MM.1S (cell line): ENCODE data around the gene FAM107A.

Source experiments
- DNase-seq: peaks from one replicate; pipeline ENCODE4 v3.0.0-alpha.2; 2015
- H2AFZ ChIP-seq: fragments of 300-600 bp; sonication (generic); 2 replicates; pipeline ENCODE4 v1.6.0; 2016; ENCODE audit warnings: antibody characterized with exemption, low read length
- H3F3A ChIP-seq: fragments of 300-600 bp; sonication (generic); 2 replicates; pipeline ENCODE4 v1.6.1; 2016; ENCODE audit warnings: mild to moderate bottlenecking, antibody characterized with exemption, low read length, moderate library complexity, mixed read lengths; ENCODE audit not compliant: insufficient read depth
- H3K27ac ChIP-seq: fragments of 300-600 bp; sonication (generic); 2 replicates; pipeline ENCODE4 v1.5.1; 2016; ENCODE audit warnings: mild to moderate bottlenecking, low read length
- H3K27me3 ChIP-seq: fragments of 300-600 bp; sonication (generic); replicated peaks from 2 replicates; pipeline ENCODE4 v1.6.0; 2016; ENCODE audit warnings: low read length; ENCODE audit not compliant: insufficient read depth
- H3K36me3 ChIP-seq: fragments of 300-600 bp; sonication (generic); replicated peaks from 2 replicates; pipeline ENCODE4 v1.6.1; 2016; ENCODE audit warnings: mild to moderate bottlenecking, low read length, mixed read lengths; ENCODE audit not compliant: insufficient read depth
- H3K4me1 ChIP-seq: fragments of 300-600 bp; sonication (generic); 2 replicates; pipeline ENCODE4 v1.6.1; 2016; ENCODE audit warnings: low read length, mixed read lengths
- H3K4me2 ChIP-seq: fragments of 300-600 bp; sonication (generic); 2 replicates; pipeline ENCODE4 v1.6.0; 2016; ENCODE audit warnings: low read depth, low read length
- H3K4me3 ChIP-seq: fragments of 300-600 bp; sonication (generic); 2 replicates; pipeline ENCODE4 v1.5.1; 2016; ENCODE audit warnings: low read length, mixed read lengths
- H3K79me2 ChIP-seq: fragments of 300-600 bp; sonication (generic); 2 replicates; pipeline ENCODE4 v1.6.1; 2016; ENCODE audit warnings: mixed run types, low read length, mixed read lengths
- H3K9ac ChIP-seq: fragments of 300-600 bp; sonication (generic); 2 replicates; pipeline ENCODE4 v1.6.1; 2016; ENCODE audit warnings: low read length, mixed read lengths
- H3K9me2 ChIP-seq: fragments of 300-600 bp; sonication (generic); replicated peaks from 2 replicates; pipeline ENCODE4 v1.6.1; 2016; ENCODE audit warnings: mild to moderate bottlenecking, low read length, mixed read lengths; ENCODE audit not compliant: insufficient read depth
- H3K9me3 ChIP-seq: fragments of 300-600 bp; sonication (generic); replicated peaks from 2 replicates; pipeline ENCODE4 v1.6.1; 2016; ENCODE audit warnings: mild to moderate bottlenecking, low read length, mixed read lengths; ENCODE audit not compliant: insufficient read depth
- H4K20me1 ChIP-seq: fragments of 300-600 bp; sonication (generic); 2 replicates; pipeline ENCODE4 v1.6.1; 2016; ENCODE audit warnings: mild to moderate bottlenecking, low read length, moderate library complexity, mixed read lengths; ENCODE audit not compliant: insufficient read depth
- EZH2 ChIP-seq: fragments of 300-600 bp; sonication (generic); optimal IDR thresholded peaks from 2 replicates; pipeline ENCODE3; 2017; ENCODE audit warnings: low read depth, mild to moderate bottlenecking, antibody characterized with exemption, low read length, mixed read lengths
- EZH2phosphoT487 ChIP-seq: fragments of 300-600 bp; sonication (generic); IDR thresholded peaks from 2 replicates; pipeline ENCODE4 v1.6.1; 2018; ENCODE audit warnings: antibody characterized with exemption, low read length
- TF ChIP-seq, protein P1 (sequence below): fragments of 300-600 bp; sonication (generic); IDR thresholded peaks from 2 replicates; pipeline ENCODE4 v1.5.1; 2016; ENCODE audit warnings: antibody characterized with exemption, low read length, mixed read lengths

Gene FAM107A, protein sequence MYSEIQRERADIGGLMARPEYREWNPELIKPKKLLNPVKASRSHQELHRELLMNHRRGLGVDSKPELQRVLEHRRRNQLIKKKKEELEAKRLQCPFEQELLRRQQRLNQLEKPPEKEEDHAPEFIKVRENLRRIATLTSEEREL

DNA sequence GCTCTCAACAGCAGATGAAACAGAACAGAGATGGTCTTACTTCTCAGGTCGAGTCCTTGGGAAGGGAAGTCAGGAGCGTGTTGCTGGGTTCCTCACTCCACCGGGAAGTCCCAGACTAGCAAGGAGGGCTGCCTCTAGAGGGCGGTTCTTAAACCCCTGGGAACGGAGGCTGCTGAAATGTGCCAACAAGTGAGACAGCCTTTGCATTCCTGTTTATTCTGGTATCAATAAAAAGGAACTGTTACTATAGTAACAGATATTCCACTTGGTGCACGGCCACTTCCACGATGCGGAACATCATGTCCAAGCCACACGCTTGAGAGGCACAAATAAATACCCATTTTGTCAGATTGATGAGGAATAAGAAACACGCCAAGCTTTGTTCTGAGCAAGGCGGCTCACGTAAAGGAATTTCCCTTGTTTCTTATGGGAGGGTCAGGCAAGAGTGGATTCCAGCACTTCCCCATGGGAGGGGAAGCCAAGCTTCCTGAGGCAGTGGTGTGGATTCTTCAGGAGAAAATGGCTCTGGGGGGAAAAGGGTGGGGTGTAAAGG lies at the start of gene FAM107A:
Gene FAM107A (minus strand): TSS at position 123 of the 553 bp plus-strand sequence. CDS start 7,531 bp downstream, outside the sequence.
- no peaks in the 10 kb centered on the region for H3K4me1 ChIP-seq
- H2AFZ ChIP-seq, result no peak within 1 kb of the TSS
- no peak for DNase-seq
- TF ChIP-seq EZH2phosphoT487, result no peak
- no peak for TF ChIP-seq EZH2
- TF ChIP-seq, protein P1, sequence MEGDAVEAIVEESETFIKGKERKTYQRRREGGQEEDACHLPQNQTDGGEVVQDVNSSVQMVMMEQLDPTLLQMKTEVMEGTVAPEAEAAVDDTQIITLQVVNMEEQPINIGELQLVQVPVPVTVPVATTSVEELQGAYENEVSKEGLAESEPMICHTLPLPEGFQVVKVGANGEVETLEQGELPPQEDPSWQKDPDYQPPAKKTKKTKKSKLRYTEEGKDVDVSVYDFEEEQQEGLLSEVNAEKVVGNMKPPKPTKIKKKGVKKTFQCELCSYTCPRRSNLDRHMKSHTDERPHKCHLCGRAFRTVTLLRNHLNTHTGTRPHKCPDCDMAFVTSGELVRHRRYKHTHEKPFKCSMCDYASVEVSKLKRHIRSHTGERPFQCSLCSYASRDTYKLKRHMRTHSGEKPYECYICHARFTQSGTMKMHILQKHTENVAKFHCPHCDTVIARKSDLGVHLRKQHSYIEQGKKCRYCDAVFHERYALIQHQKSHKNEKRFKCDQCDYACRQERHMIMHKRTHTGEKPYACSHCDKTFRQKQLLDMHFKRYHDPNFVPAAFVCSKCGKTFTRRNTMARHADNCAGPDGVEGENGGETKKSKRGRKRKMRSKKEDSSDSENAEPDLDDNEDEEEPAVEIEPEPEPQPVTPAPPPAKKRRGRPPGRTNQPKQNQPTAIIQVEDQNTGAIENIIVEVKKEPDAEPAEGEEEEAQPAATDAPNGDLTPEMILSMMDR, result no peak
- no peak within 1 kb of the TSS for H3K4me2 ChIP-seq
- H3K27me3 ChIP-seq, result no peaks in the 10 kb centered on the region
- H3F3A ChIP-seq, result no peaks in the 10 kb centered on the region
- no peak within 1 kb of the TSS for H3K9ac ChIP-seq
- no peaks in the 10 kb centered on the region for H3K9me3 ChIP-seq
- no peaks in the 10 kb centered on the region for H3K79me2 ChIP-seq
- H3K36me3 ChIP-seq, result no peaks in the 10 kb centered on the region
- H4K20me1 ChIP-seq, result no peaks in the 10 kb centered on the region
- no peaks in the 10 kb centered on the region for H3K9me2 ChIP-seq
- H3K27ac ChIP-seq, result no peak within 1 kb of the TSS
- H3K4me3 ChIP-seq, result no peak within 1 kb of the TSS

DNA sequence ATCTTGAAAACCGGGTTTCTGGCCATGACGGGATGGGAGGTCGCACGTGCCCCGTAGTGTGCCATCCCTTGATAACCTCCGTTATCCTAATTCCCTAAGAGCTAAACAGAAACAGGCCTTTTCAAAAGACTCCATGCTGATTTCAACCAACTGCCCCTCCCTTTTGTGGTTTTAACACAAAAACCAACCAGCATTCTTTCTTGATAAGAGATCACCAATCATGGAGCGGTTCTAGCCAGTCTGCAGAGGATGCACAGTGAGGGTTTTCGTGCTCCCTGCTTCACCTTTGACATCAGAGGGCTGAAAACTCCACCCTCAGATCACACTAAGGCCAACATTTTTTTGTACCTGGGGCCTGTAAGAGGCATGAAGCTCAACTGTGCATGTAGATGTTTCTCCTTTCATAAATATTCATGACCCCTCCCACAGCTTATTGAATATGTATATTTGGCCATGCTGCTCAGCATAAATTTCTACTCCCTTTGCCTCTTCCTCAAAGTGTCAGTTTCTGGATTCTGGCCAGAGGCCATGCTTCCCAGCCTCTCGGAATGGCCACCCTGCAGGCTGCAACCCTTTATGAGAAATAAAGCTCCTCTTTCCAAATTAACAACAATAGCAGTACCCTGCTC lies 48.1 kb upstream of the FAM107A start:
- Histone ChIP-seq H3K27ac (no peak overlapping the region), H2AFZ (no peak overlapping the region), H3K36me3 (no peaks in the 10 kb centered on the region), H3K4me1 (no peaks in the 10 kb centered on the region), H3K79me2 (no peaks in the 10 kb centered on the region), H3K4me2 (no peak overlapping the region), H3F3A (no peaks in the 10 kb centered on the region), H3K9ac (no peak overlapping the region), H3K9me2 (no peaks in the 10 kb centered on the region), H4K20me1 (no peaks in the 10 kb centered on the region), H3K27me3 (no peaks in the 10 kb centered on the region), H3K4me3 (no peak overlapping the region), H3K9me3 (no peaks in the 10 kb centered on the region)
- no peak for TF ChIP-seq EZH2
- DNase-seq, result no peak

DNA sequence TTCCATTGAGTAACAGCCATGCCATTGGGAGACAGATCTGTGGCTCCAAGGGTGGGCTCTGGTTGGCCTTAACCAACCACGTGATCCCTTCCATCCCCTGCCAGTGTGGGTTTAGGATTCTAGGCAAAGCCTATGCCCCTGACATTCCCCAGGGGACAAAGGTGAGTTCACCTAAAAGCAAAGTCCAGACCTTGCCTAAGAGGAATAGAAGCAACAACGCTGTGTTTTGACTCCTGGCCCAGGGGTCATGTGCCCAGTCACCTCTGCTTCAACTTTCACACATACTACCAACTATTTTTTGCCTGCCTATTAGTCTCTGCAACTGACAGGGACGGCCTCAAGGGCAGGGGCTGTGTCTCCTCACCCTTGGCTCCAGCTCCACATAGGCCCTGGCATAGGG lies 47.4 kb upstream of the FAM107A start:
- no peak for DNase-seq
- Histone ChIP-seq H4K20me1 (no peaks in the 10 kb centered on the region), H3K27me3 (no peaks in the 10 kb centered on the region), H3K36me3 (no peaks in the 10 kb centered on the region), H3K4me1 (no peaks in the 10 kb centered on the region), H3K4me2 (no peak overlapping the region), H3K9ac (no peak overlapping the region), H3K79me2 (no peaks in the 10 kb centered on the region), H3K27ac (no peak overlapping the region), H3K9me3 (no peaks in the 10 kb centered on the region), H2AFZ (no peak overlapping the region), H3K9me2 (no peaks in the 10 kb centered on the region), H3K4me3 (no peak overlapping the region), H3F3A (no peaks in the 10 kb centered on the region)
- no peak for TF ChIP-seq EZH2phosphoT487
- no peak for TF ChIP-seq EZH2
- TF ChIP-seq, protein P1, result no peak

DNA sequence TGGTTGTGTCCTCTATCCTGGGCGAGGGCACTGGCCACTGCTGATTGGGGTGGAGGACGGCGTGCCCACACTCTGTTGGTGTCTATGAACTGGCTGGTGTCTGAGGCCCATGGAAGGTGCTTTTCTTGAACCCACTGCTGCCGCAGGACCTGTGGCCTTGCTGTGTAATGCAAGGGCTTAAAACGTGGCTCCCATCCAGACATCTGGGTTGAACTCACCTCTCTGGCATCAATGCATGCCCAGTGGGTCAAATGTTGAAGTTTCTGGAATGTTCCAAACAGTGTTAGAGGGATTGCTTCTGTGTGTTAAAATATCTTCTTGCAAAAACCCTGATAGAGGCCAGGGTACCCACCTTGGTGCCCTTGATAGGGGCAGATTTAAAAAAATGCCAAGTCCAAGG lies 46.8 kb upstream of the FAM107A start:
- H3K79me2 ChIP-seq, result no peaks in the 10 kb centered on the region

More for the DNA sequence above, 46.8 kb upstream of the FAM107A start:
- Histone ChIP-seq H3K27ac (no peak overlapping the region), H3K4me2 (no peak overlapping the region), H3K27me3 (no peaks in the 10 kb centered on the region), H3K9ac (no peak overlapping the region), H2AFZ (no peak overlapping the region), H3K4me3 (no peak overlapping the region), H3K36me3 (no peaks in the 10 kb centered on the region), H3K9me2 (no peaks in the 10 kb centered on the region), H3K9me3 (no peaks in the 10 kb centered on the region), H3F3A (no peaks in the 10 kb centered on the region), H3K4me1 (no peaks in the 10 kb centered on the region), H4K20me1 (no peaks in the 10 kb centered on the region)
- DNase-seq, result no peak
- TF ChIP-seq EZH2, result no peak
- no peak for TF ChIP-seq EZH2phosphoT487
- TF ChIP-seq, protein P1, result no peak
